HG03378 (cell line): Measurements from ENCODE around the gene SRCIN1.

Experiments used
- ATAC-seq: cut with Tn5 transposase; IDR thresholded peaks from one replicate; pipeline ENCODE4 v1.9.1; 2021; ENCODE audit warnings: mild to moderate bottlenecking, moderate library complexity; ENCODE audit not compliant: unreplicated experiment

The SRCIN1 gene

GRCh38 chr17:38601539-38602351, 4.0 kb downstream of the SRCIN1 start:
- no peak for ATAC-seq

GRCh38 chr17:38600906-38601305, 4.8 kb downstream of the SRCIN1 start:
- no peak for ATAC-seq

- ATAC-seq, result no peak
These were observed 5.3 kb downstream of the SRCIN1 start for GRCh38 chr17:38600416-38600815.

- no peak for ATAC-seq
These were observed 6.3 kb downstream of the SRCIN1 start for GRCh38 chr17:38599398-38599856.

- ATAC-seq, result no peak
These were observed 6.8 kb downstream of the SRCIN1 start for GRCh38 chr17:38598995-38599394.

GRCh38 chr17:38598536-38598935, 7.2 kb downstream of the SRCIN1 start:
- ATAC-seq, result no peak

GRCh38 chr17:38597375-38597774, 8.4 kb downstream of the SRCIN1 start:
- no peak for ATAC-seq

- no peak for ATAC-seq
These were observed 9.1 kb downstream of the SRCIN1 start for GRCh38 chr17:38596651-38597050.

GRCh38 chr17:38595892-38596291, 9.9 kb downstream of the SRCIN1 start:
- ATAC-seq, result no peak

GRCh38 chr17:38594152-38594551, 11.6 kb downstream of the SRCIN1 start:
- ATAC-seq, result no peak

GRCh38 chr17:38592487-38592886, 13.3 kb downstream of the SRCIN1 start:
- ATAC-seq, result no peak

GRCh38 chr17:38591759-38592241, 14.0 kb downstream of the SRCIN1 start:
- no peak for ATAC-seq

GRCh38 chr17:38590988-38591758, 14.6 kb downstream of the SRCIN1 start:
- no peak for ATAC-seq

- no peak for ATAC-seq
These were observed 16.2 kb downstream of the SRCIN1 start for GRCh38 chr17:38589462-38590114.

GRCh38 chr17:38588788-38589174, 17.0 kb downstream of the SRCIN1 start:
- ATAC-seq, result no peak

- ATAC-seq, result no peak
These were observed 17.6 kb downstream of the SRCIN1 start for GRCh38 chr17:38587947-38588787.

- ATAC-seq, result no peak
These were observed 18.5 kb downstream of the SRCIN1 start for GRCh38 chr17:38587203-38587602.

- no peak for ATAC-seq
These were observed 19.0 kb downstream of the SRCIN1 start for GRCh38 chr17:38586788-38587187.

GRCh38 chr17:38585918-38586529, 19.7 kb downstream of the SRCIN1 start:
- no peak for ATAC-seq
